Pancreas (tissue), 10 donors: Measurements from ENCODE around the gene MAPK1. TPM values are rescaled to one million over a fixed set of nuclear protein-coding genes. Genes with fewer than 3 reads are reported as not detected.
A peak's percentile ranks its signal among the peaks of the same experiment; 100 is the strongest.
"Not testable (repeated sequence)": the region's sequence is repeated elsewhere in the genome, so short reads cannot be mapped to it uniquely, and the experiment has no call there.

Experiments used
- ATAC-seq, 4 donors: fragments of 200-7000 bp; cut with Tn5 transposase; one replicate each; pipeline versions ENCODE4 v1.8.0 to v1.9.1; 2020; ENCODE audit warnings: mild to moderate bottlenecking in 4 of 4, moderate library complexity in 4 of 4
- DNase-seq, 6 donors: peaks; one replicate each; pipeline ENCODE4 v3.0.0-alpha.2; 2020
- FAIRE-seq: peaks from 2 replicates; lab custom pipeline; 2012; peaks lifted over from hg19 to GRCh38; lab: Jason Lieb, UNC
- H3K27ac ChIP-seq, 4 donors: fragments of 200-600 bp; sonication (generic); 1 replicate in 3 of 4; 2 replicates in 1 of 4; pipeline versions ENCODE4 v1.5.0 to v1.8.0; 2020
- H3K27me3 ChIP-seq, 4 donors: fragments of 200-600 bp; one replicate each; pipeline ENCODE4 v1.8.0; 2021
- H3K36me3 ChIP-seq, 3 donors: fragments of 200-600 bp; sonication (generic) in 1 of 3; one replicate each; pipeline versions ENCODE4 v1.5.0 to v1.8.0; 2020 to 2021
- H3K4me1 ChIP-seq, 3 donors: fragments of 200-600 bp; one replicate each; pipeline ENCODE4 v1.8.0; 2021
- H3K4me3 ChIP-seq, 4 donors: fragments of 200-600 bp; sonication (generic) in 2 of 4; one replicate each; pipeline versions ENCODE4 v1.5.0 to v1.8.0; 2020 to 2021
- H3K9me3 ChIP-seq, 4 donors: fragments of 200-600 bp; one replicate each; pipeline ENCODE4 v1.8.0; 2021
- CTCF ChIP-seq, 4 donors: fragments of 200-600 bp; sonication (generic) in 3 of 4; IDR thresholded peaks; one replicate each; pipeline versions ENCODE4 v1.5.0 to v1.8.0; 2021; ENCODE audit warnings: antibody characterized with exemption in 4 of 4
- WGBS, 2 donors: extraction: QIAGEN DNeasy Blood & Tissue Kit; methylation state at CpG; one replicate each; pipeline ENCODE4 v1.1.7; 2013; 5-methylcytosine and 5-hydroxymethylcytosine counted together
- intact Hi-C, 3 donors: fragments of 100-400 bp; cut with DNase I; formaldehyde crosslinking; loops; one replicate each; pipeline versions ENCODE4 v1.11.1 to v1.14.2; 2022
- polyA plus RNA-seq, 2 donors: library from polyadenylated mRNA; stranded (reverse); fragments of 200-250 nt; gene quantifications; one replicate each; pipeline ENCODE4 v1.2.3, GENCODE V29; 2013
- total RNA-seq, 6 donors: library from RNA; stranded (reverse); fragmentation: NEBNext Ultra II Directional in 4 of 6; extraction: Animal tissue kit (Norgen Biotek cat#: 25700) in 4 of 6; gene quantifications; one replicate each; pipeline versions ENCODE4 v1.2.1 to v1.2.4, GENCODE V29; 2021 to 2023
- donor health status: healthy with polysubstance abuse.
- donor health status: DM: no; HTN: no; CAD: no; lungs with moderate emphysema.
- donor health status: DM: no; HTN: no; CAD: no.
- donor health status: control.
- donor health status: control.
- donor health status: Bipolar disorder and iron deficiency.
- donor health status: DM: yes; HTN: yes; CAD: no.
- donor health status: DM: no; HTN: no; CAD: no.
- donor health status: DM: no; HTN: no; CAD: no.
- donor health status: DM: yes; HTN: yes; CAD: no.

Gene MAPK1
- total and polyA plus RNA-seq, 8 donors: 7.0 to 85.7 (median 66.4) TPM

GRCh38 chr22:21839765-21840140 is 27.7 kb downstream of the MAPK1 start:
- 87 to 97% methylated on average over 1 of the region's 1 CpG for WGBS, 2 donors
- ATAC-seq: no peak
- Histone ChIP-seq H3K9me3 (no peaks in the 10 kb centered on the region), H3K36me3 (no peaks in the 10 kb centered on the region), H3K4me1 (peaks cover 0 to 26% (median 10%) of the 10 kb centered on the region in 3 donors), H3K27ac (no peak overlapping the region), H3K27me3 (no peaks in the 10 kb centered on the region), H3K4me3 (no peak overlapping the region)
- TF ChIP-seq CTCF (IDR thresholded peaks at IDR 0.05): no peak
- no peak for FAIRE-seq
- no peak for DNase-seq
- intact Hi-C loops: no loop called here

- ATAC-seq: not testable (repeated sequence)
These were observed 28.2 kb downstream of the MAPK1 start for GRCh38 chr22:21839104-21839764.

GRCh38 chr22:21837248-21837979 is 30.0 kb downstream of the MAPK1 start:
- Histone ChIP-seq H3K27ac (peak overlapping the region in 2 of 4 donors; percentile 53 to 59), H3K4me3 (no peak overlapping the region), H3K27me3 (no peaks in the 10 kb centered on the region), H3K9me3 (no peaks in the 10 kb centered on the region), H3K4me1 (peaks cover 4 to 27% (median 10%) of the 10 kb centered on the region in 3 donors), H3K36me3 (no peaks in the 10 kb centered on the region)
- ATAC-seq: peak; percentile 29 to 83 (median 74)
- WGBS, 2 donors: 49 to 57% methylated on average over 4 of the region's 4 CpGs
- intact Hi-C loops: no loop called here
- no peak for TF ChIP-seq CTCF (IDR thresholded peaks at IDR 0.05)
- no peak for DNase-seq
- FAIRE-seq: peak; percentile 73

More at GRCh38 chr22:21839104-21839764, 28.2 kb downstream of the MAPK1 start:
- H3K4me3 ChIP-seq, H3K27ac ChIP-seq, intact Hi-C loops, H3K36me3 ChIP-seq, H3K9me3 ChIP-seq, DNase-seq, H3K27me3 ChIP-seq, FAIRE-seq: not testable (repeated sequence)
- peaks cover 0 to 27% (median 10%) of the 10 kb centered on the region in 3 donors for H3K4me1 ChIP-seq
- 89 to 90% methylated on average over 10 of the region's 10 CpGs for WGBS, 2 donors

- ATAC-seq, FAIRE-seq, H3K36me3 ChIP-seq, H3K27me3 ChIP-seq, H3K27ac ChIP-seq, intact Hi-C loops, H3K4me3 ChIP-seq, H3K9me3 ChIP-seq, DNase-seq: not testable (repeated sequence)
- peaks cover 4 to 27% (median 10%) of the 10 kb centered on the region in 3 donors for H3K4me1 ChIP-seq
- WGBS, 2 donors: 95 to 97% methylated on average over 15 of the region's 15 CpGs
These were observed 31.0 kb downstream of the MAPK1 start for GRCh38 chr22:21836486-21836885.

GRCh38 chr22:21835378-21835777 is 32.1 kb downstream of the MAPK1 start:
- ATAC-seq (no peak), DNase-seq (no peak), FAIRE-seq (no peak)
- no peak overlapping the region for H3K4me3 ChIP-seq
- no peak for TF ChIP-seq CTCF (IDR thresholded peaks at IDR 0.05)
- 21 to 23% methylated on average over 2 of the region's 2 CpGs for WGBS, 2 donors
- no peak overlapping the region for H3K27ac ChIP-seq
- H3K9me3 ChIP-seq: no peaks in the 10 kb centered on the region
- peaks cover 4 to 27% (median 10%) of the 10 kb centered on the region in 3 donors for H3K4me1 ChIP-seq
- no peaks in the 10 kb centered on the region for H3K36me3 ChIP-seq
- intact Hi-C loops: no loop called here
- no peaks in the 10 kb centered on the region for H3K27me3 ChIP-seq
